ENCODE results near the gene LRCH1.

- TF ChIP-seq CTCF (IDR thresholded peaks at IDR 0.05) (no peak), POLR2A (IDR thresholded peaks at IDR 0.05) (no peak)
These were observed 2.1 kb upstream of the LRCH1 start for GRCh38 chr13:46550822-46551221.
